ENCODE data around the gene SNCA.

SNCA gene

GRCh38 chr4:89716893-89717292 is 120.1 kb downstream of the SNCA start:
- no peak for DNase-seq (ENCODE audit: low read depth)
- no peak overlapping the region for H3K4me3 ChIP-seq (ENCODE audit: low read length)
- TF ChIP-seq, protein P1, sequence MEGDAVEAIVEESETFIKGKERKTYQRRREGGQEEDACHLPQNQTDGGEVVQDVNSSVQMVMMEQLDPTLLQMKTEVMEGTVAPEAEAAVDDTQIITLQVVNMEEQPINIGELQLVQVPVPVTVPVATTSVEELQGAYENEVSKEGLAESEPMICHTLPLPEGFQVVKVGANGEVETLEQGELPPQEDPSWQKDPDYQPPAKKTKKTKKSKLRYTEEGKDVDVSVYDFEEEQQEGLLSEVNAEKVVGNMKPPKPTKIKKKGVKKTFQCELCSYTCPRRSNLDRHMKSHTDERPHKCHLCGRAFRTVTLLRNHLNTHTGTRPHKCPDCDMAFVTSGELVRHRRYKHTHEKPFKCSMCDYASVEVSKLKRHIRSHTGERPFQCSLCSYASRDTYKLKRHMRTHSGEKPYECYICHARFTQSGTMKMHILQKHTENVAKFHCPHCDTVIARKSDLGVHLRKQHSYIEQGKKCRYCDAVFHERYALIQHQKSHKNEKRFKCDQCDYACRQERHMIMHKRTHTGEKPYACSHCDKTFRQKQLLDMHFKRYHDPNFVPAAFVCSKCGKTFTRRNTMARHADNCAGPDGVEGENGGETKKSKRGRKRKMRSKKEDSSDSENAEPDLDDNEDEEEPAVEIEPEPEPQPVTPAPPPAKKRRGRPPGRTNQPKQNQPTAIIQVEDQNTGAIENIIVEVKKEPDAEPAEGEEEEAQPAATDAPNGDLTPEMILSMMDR (conservative IDR thresholded peaks at IDR 0.05; ENCODE audit: low read length) = no peak

- TF ChIP-seq, protein P1 (conservative IDR thresholded peaks at IDR 0.05; ENCODE audit: low read length) = no peak
- H3K4me3 ChIP-seq (ENCODE audit: low read length) = no peak overlapping the region
- no peak for DNase-seq (ENCODE audit: low read depth)
Observed at GRCh38 chr4:89715631-89716030, 121.3 kb downstream of the SNCA start.

DNA sequence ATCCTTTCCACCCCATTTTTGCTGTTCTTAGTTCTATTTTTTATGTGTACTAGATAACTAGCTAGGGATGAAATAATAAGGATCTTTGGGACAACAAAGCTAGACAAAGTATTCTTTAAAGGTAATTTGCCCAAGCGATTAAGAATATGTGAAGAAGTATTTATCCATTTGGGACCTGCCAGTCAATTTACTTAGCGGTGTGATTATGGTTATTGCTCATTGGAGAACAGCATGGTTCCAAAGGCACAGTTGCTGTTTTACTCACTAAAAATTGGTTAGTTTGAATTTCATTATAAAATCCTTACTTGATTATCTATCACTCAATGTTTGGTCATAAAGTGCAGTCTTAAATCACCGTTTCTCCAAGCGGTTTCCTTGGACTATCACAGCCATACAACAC is 124.1 kb downstream of the SNCA start:
- H3K4me3 ChIP-seq (ENCODE audit: low read length) = no peak overlapping the region
- DNase-seq (ENCODE audit: low read depth) = no peak
- TF ChIP-seq, protein P1 (conservative IDR thresholded peaks at IDR 0.05; ENCODE audit: low read length) = no peak

GRCh38 chr4:89712141-89712540 is 124.8 kb downstream of the SNCA start:
- peak; percentile 49 for DNase-seq (ENCODE audit: low read depth)
- H3K4me3 ChIP-seq (ENCODE audit: low read length) = no peak overlapping the region
- TF ChIP-seq, protein P1 (conservative IDR thresholded peaks at IDR 0.05; ENCODE audit: low read length) = no peak

- TF ChIP-seq, protein P1 (conservative IDR thresholded peaks at IDR 0.05; ENCODE audit: low read length) = no peak
- peak; percentile 33 for DNase-seq (ENCODE audit: low read depth)
- H3K4me3 ChIP-seq (ENCODE audit: low read length) = no peak overlapping the region
Observed at GRCh38 chr4:89708903-89709421, 128.0 kb downstream of the SNCA start.

DNA sequence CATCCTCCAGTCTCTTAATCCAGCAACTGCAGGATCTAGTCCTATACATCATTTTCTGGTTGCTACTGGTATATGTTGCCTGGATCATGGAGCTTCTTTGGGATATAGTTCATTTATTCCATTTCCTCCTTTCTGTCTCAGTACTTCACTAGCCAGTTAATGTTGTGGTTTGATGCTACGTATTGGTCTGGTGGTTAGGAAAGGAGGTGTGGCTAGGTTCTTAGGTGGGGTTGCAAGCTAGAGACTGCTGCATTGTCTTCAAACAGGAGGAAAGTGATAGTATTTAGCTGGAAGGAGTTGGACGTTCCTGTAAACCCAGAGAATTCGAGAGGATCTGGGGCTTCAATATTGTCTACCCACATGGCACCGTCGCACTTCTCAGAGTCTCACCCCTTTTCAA is 129.5 kb downstream of the SNCA start:
- no peak for DNase-seq (ENCODE audit: low read depth)
- TF ChIP-seq, protein P1 (conservative IDR thresholded peaks at IDR 0.05; ENCODE audit: low read length) = no peak
- H3K4me3 ChIP-seq (ENCODE audit: low read length) = no peak overlapping the region

- no peak for DNase-seq (ENCODE audit: low read depth)
- TF ChIP-seq, protein P1 (conservative IDR thresholded peaks at IDR 0.05; ENCODE audit: low read length) = no peak
- no peak overlapping the region for H3K4me3 ChIP-seq (ENCODE audit: low read length)
Observed at GRCh38 chr4:89704651-89705395, 132.1 kb downstream of the SNCA start.

Data from AG10803 (cell line).